Activated gamma-delta T cell treated with anti-CD3 and anti-CD28 coated beads, Interleukin-2, amount 50 U/mL, for 16 hours (primary cell): ENCODE measurements around the gene CSMD2.

Experiments used
- DNase-seq: peaks from one replicate; pipeline ENCODE4 v3.0.0-alpha.2; 2020; ENCODE audit warnings: low read depth

Gene CSMD2

GRCh38 chr1:33601751-33602150, 563.3 kb downstream of the CSMD2 start:
- DNase-seq, result no peak

GRCh38 chr1:33599516-33600115, 565.4 kb downstream of the CSMD2 start:
- no peak for DNase-seq

GRCh38 chr1:33588726-33589125, 576.3 kb downstream of the CSMD2 start:
- no peak for DNase-seq

- no peak for DNase-seq
Measured at GRCh38 chr1:33586795-33587194, 578.2 kb downstream of the CSMD2 start.

- no peak for DNase-seq
Measured at GRCh38 chr1:33586106-33586505, 578.9 kb downstream of the CSMD2 start.

- no peak for DNase-seq
Measured at GRCh38 chr1:33583567-33583966, 581.5 kb downstream of the CSMD2 start.

- no peak for DNase-seq
Measured at GRCh38 chr1:33578557-33579448, 586.2 kb downstream of the CSMD2 start.

GRCh38 chr1:33577663-33578062, 587.4 kb downstream of the CSMD2 start:
- no peak for DNase-seq

- no peak for DNase-seq
Measured at GRCh38 chr1:33576821-33577599, 588.0 kb downstream of the CSMD2 start.

GRCh38 chr1:33575324-33575879, 589.6 kb downstream of the CSMD2 start:
- DNase-seq, result no peak

GRCh38 chr1:33573661-33574060, 591.4 kb downstream of the CSMD2 start:
- DNase-seq, result no peak

- no peak for DNase-seq
Measured at GRCh38 chr1:33572387-33572786, 592.6 kb downstream of the CSMD2 start.

GRCh38 chr1:33569331-33569730, 595.7 kb downstream of the CSMD2 start:
- DNase-seq, result no peak

GRCh38 chr1:33563699-33564098, 601.3 kb downstream of the CSMD2 start:
- no peak for DNase-seq

- DNase-seq, result no peak
Measured at GRCh38 chr1:33562563-33562962, 602.5 kb downstream of the CSMD2 start.

GRCh38 chr1:33561576-33561975, 603.5 kb downstream of the CSMD2 start:
- no peak for DNase-seq

- no peak for DNase-seq
Measured at GRCh38 chr1:33560680-33561079, 604.4 kb downstream of the CSMD2 start.

GRCh38 chr1:33548721-33549120, 616.3 kb downstream of the CSMD2 start:
- no peak for DNase-seq

GRCh38 chr1:33548319-33548718, 616.7 kb downstream of the CSMD2 start:
- no peak for DNase-seq

GRCh38 chr1:33547576-33547975, 617.5 kb downstream of the CSMD2 start:
- DNase-seq, result no peak

- no peak for DNase-seq
Measured at GRCh38 chr1:33541966-33542365, 623.1 kb downstream of the CSMD2 start.

- DNase-seq, result no peak
Measured at GRCh38 chr1:33537885-33538284, 627.1 kb downstream of the CSMD2 start.
